Upper lobe of left lung (tissue), 4 donors: ENCODE results near the gene PHF23.

Source experiments
- CTCF ChIP-seq, 6 experiments: fragments of 450-650 bp in 4 of 6; fragments of 200-600 bp in 2 of 6; sonication (generic) in 2 of 6; IDR thresholded peaks; one replicate each; pipeline ENCODE4 v1.5.1; 2016 to 2019; ENCODE audit warnings: antibody characterized with exemption in 6 of 6
- EP300 ChIP-seq, 4 donors: sonication (generic); formaldehyde crosslinking; IDR thresholded peaks; one replicate each; pipeline ENCODE4 v1.5.1; 2017; ENCODE audit warnings: antibody characterized with exemption in 4 of 4, control low read depth in 2 of 4
- POLR2A ChIP-seq, 4 donors: fragments of 450-650 bp; IDR thresholded peaks; one replicate each; pipeline ENCODE4 v1.5.1; 2016 to 2017; ENCODE audit warnings: antibody characterized with exemption in 4 of 4, mild to moderate bottlenecking in 2 of 4
- POLR2AphosphoS5 ChIP-seq, 2 donors: sonication (generic); formaldehyde crosslinking; IDR thresholded peaks; one replicate each; pipeline ENCODE4 v1.5.1; 2017; ENCODE audit warnings: antibody characterized with exemption in 2 of 2

GRCh38 chr17:7249830-7250229, 10.6 kb upstream of the PHF23 start:
- no peak for TF ChIP-seq POLR2A (IDR thresholded peaks at IDR 0.05)
- no peak for TF ChIP-seq CTCF (IDR thresholded peaks at IDR 0.05)
- TF ChIP-seq POLR2AphosphoS5 (IDR thresholded peaks at IDR 0.05), result no peak
- TF ChIP-seq EP300 (IDR thresholded peaks at IDR 0.05), result no peak
